ENCODE measurements around the gene P3H1. TPM values are rescaled to one million over a fixed set of nuclear protein-coding genes. Genes with fewer than 3 reads are reported as not detected.

P3H1 gene
- total and polyA plus RNA-seq, 2 of the 13 experiments (the other 11 are each of a cell fraction or from before 2014, with no cell fraction given), result 64.6 to 120 TPM

- WGBS (ENCODE audit: low lambda C conversion rate), result 13% methylated on average over 11 of the region's 19 CpGs
- no peak for TF ChIP-seq E2F1 (CRISPR knock-in tag; IDR thresholded peaks at IDR 0.05)
- TF ChIP-seq SOX5 (CRISPR knock-in tag; IDR thresholded peaks at IDR 0.05; ENCODE audit: borderline replicate concordance), result 0 out of 2 replicates have a peak, but pooled peaks have one; percentile 16
- no peak for TF ChIP-seq ZNF18 (CRISPR knock-in tag; IDR thresholded peaks at IDR 0.05; ENCODE audit: insufficient replicate concordance)
- no peak for TF ChIP-seq ZSCAN9 (CRISPR knock-in tag; IDR thresholded peaks at IDR 0.05; ENCODE audit: borderline replicate concordance)
- TF ChIP-seq HIC2 (CRISPR knock-in tag; IDR thresholded peaks at IDR 0.05; ENCODE audit: low read depth), result peak; percentile 58; the same call in 1 of the 2 replicates
- peak; percentile 60 for TF ChIP-seq ZNF687 (CRISPR knock-in tag; IDR thresholded peaks at IDR 0.05)
- peak; percentile 66; the same call in 1 of the 2 replicates for TF ChIP-seq MAX (IDR thresholded peaks at IDR 0.05)
- peak; percentile 8 for TF ChIP-seq TEAD3 (CRISPR knock-in tag; optimal IDR thresholded peaks at IDR 0.05; ENCODE audit: borderline replicate concordance)
- TF ChIP-seq ZHX1 (CRISPR knock-in tag; IDR thresholded peaks at IDR 0.05; ENCODE audit: low read depth), result no peak
- no peak for TF ChIP-seq CEBPG (CRISPR knock-in tag; IDR thresholded peaks at IDR 0.05)
Observed at GRCh38 chr1:42740851-42741580, 25.8 kb downstream of the P3H1 start.

More at GRCh38 chr1:42740851-42741580, 25.8 kb downstream of the P3H1 start:
- Histone ChIP-seq H3K36me3 (replicated peaks in 1 of 2; ENCODE audit: control insufficient read depth in 1 of 2, insufficient read depth in 2 of 2, low read length in 2 of 2) (peaks cover 0 to 2% of the 10 kb centered on the region in 2 experiments; a peak in 2 of 5 replicates), H2AFZ (ENCODE audit: low read length) (no peak overlapping the region), H3K27ac (ENCODE audit: extremely low read length, insufficient read depth, low read length) (no peak overlapping the region), H3K4me1 (ENCODE audit: insufficient read depth, low read length) (peaks cover 63% of the 10 kb centered on the region), H4K20me1 (ENCODE audit: insufficient read depth, low read length) (no peaks in the 10 kb centered on the region), H3K4me3 (replicated peaks in 1 of 3; ENCODE audit: insufficient read depth in 1 of 3, low read depth in 2 of 3, low read length in 3 of 3) (peak overlapping the region; percentile 64 to 83 (median 76); a peak in 4 of 6 replicates), H3K4me2 (ENCODE audit: low read depth, low read length) (peak overlapping the region; percentile 98), H3K9me3 (ENCODE audit: low read length) (no peaks in the 10 kb centered on the region), H3K79me2 (ENCODE audit: insufficient read depth, low read length) (no peaks in the 10 kb centered on the region), H3K9ac (ENCODE audit: insufficient read depth, low read depth, low read length) (peak overlapping the region; percentile 61), H3K27me3 (ENCODE audit: control insufficient read depth in 1 of 2, insufficient read depth in 2 of 2, low read length in 2 of 2) (no peaks in the 10 kb centered on the region)
- no peak for FAIRE-seq
- peak; percentile 23 for ATAC-seq
- ChIA-PET POLR2A (interaction anchor here (1.1 to 3.6 kb wide), 4 partner anchors 26 to 121 kb away, joined by 3 to 28 read pairs (median 6); partner anchors contain the start of genes C1orf50, P3H1, PPIH and YBX1), CTCF (ENCODE audit: low intra/inter-chr PET ratio, low total read pairs) (no interaction called here)
- intact Hi-C loops (cut with micrococcal nuclease; ENCODE audit: unreplicated experiment), result loop anchor here (5.0 to 10.0 kb wide), 2 partner anchors 164 to 406 kb away; partner anchors contain the start of gene FOXJ3
- no TSS peak for BruUV-seq (replicated peaks)
- peak; percentile 44 for DNase-seq (ENCODE audit: low spot score)
- in situ Hi-C loops (cut with HindIII; ENCODE audit: extremely low pct_ligation_motif_present, low pct_unique_long_range_greater_than_20kb), result loop anchor here (10.0 to 25.0 kb wide), 2 partner anchors 404 to 596 kb away; partner anchors contain the start of gene FOXJ3

Data from HepG2 (cell line).